OCI-LY7 (cell line): ENCODE results near the gene NCAN.

ENCODE experiments used
- EZH2phosphoT487 ChIP-seq: fragments of 200-600 bp; sonication (generic); IDR thresholded peaks from 2 replicates; pipeline ENCODE4 v1.6.1; 2018; ENCODE audit warnings: low read depth, borderline replicate concordance, mild to moderate bottlenecking, mixed run types, antibody characterized with exemption, low read length, moderate library complexity, mixed read lengths
- TF ChIP-seq, protein P1 (sequence below): fragments of 200-600 bp; sonication (generic); conservative IDR thresholded peaks from 2 replicates; pipeline ENCODE4 v1.5.1; 2014; ENCODE audit warnings: mild to moderate bottlenecking, antibody characterized with exemption, low read length, moderate library complexity, mixed read lengths

DNA sequence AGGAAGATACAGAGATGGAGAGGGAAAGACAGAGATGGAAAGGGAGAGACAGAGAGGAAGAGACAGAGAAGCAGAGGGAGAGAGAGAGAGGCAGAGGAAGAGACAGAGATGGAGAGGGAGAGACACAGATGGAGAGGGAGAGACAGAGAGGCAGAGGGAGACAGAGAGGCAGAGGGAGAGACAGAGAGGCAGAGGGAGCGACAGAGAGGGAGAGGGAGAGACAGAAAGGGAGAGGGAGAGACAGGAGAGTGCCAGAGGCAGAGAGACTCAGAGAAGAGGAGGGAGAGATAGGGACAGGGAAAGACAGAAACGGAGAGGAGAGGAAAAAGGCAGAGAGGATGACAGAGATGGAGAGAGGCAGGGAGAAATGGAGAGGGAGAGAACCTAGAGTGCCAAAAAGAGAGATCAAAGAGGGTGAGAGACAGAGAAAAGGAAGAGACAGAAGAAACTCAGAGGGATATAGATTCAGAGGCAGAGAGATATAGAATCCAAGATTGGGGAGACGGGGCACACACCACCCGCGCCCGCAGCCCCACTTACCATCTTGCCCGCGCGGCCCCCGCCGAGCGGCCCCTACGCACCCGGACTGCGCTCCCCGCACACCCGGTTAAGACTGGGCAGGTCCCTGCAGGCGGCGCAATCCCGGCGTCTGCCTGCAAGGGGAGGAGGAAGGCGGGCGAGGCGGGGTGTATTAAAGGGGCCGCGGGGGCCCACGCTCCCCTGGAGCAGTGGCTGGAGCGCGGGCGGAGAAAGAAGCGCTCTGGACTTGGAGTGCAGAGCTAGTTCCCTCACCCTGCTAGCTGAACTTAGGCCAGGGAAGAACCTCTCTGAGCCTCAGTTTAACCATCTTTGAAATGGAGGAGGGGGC is 50.7 kb downstream of the NCAN start:
- TF ChIP-seq, protein P1, sequence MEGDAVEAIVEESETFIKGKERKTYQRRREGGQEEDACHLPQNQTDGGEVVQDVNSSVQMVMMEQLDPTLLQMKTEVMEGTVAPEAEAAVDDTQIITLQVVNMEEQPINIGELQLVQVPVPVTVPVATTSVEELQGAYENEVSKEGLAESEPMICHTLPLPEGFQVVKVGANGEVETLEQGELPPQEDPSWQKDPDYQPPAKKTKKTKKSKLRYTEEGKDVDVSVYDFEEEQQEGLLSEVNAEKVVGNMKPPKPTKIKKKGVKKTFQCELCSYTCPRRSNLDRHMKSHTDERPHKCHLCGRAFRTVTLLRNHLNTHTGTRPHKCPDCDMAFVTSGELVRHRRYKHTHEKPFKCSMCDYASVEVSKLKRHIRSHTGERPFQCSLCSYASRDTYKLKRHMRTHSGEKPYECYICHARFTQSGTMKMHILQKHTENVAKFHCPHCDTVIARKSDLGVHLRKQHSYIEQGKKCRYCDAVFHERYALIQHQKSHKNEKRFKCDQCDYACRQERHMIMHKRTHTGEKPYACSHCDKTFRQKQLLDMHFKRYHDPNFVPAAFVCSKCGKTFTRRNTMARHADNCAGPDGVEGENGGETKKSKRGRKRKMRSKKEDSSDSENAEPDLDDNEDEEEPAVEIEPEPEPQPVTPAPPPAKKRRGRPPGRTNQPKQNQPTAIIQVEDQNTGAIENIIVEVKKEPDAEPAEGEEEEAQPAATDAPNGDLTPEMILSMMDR = no peak
- no peak for TF ChIP-seq EZH2phosphoT487
